NCI-H2081 (cell line): ENCODE results near the gene MCFD2.

Experiments used
- DNase-seq, 2 experiments: peaks; one replicate each; lab custom pipeline; 2025; lab: John Stamatoyannopoulos, UW

Gene MCFD2

GRCh38 chr2:46915281-46915810 is at the start of gene MCFD2:
Gene MCFD2, minus strand, starts transcription at chr2:46915806. Its CDS starts 6,635 bp downstream, at chr2:46909171.
- no peak for DNase-seq

DNA sequence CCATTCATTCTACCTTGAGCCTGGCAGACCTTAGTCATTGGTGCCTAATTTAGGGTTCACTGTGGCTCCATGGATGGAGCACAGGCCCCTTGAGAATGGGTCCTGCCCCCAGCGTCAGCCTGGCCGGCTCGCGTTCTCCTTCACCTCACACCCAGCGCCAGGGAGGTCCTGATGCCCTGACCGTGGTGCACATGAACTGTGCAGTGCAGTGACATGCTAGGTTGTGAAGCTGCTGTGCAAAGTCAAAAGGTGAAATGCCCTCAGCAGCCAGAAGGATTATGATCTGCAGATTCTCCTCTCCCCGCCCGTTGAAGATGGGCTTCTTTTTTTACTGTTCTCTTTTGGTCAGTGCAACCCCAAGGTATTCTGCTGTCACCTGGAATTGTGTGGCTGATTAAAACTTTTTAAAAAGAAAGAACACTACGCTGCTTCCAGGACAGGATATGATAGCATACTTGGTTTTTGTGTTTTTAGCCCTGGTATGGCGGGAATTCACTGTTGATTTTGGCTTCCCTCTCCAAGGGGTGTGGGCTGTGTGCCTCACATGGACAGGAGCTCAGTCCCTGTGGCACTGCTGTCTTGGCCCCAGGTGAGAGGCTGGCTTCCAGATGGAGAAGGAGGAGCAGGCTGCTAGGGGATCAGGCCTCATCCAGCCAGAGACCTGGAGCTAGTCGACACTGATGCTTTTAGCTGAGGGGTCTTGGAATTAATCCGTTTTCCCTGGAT is 49.4 kb upstream of the MCFD2 start:
- no peak for DNase-seq

DNA sequence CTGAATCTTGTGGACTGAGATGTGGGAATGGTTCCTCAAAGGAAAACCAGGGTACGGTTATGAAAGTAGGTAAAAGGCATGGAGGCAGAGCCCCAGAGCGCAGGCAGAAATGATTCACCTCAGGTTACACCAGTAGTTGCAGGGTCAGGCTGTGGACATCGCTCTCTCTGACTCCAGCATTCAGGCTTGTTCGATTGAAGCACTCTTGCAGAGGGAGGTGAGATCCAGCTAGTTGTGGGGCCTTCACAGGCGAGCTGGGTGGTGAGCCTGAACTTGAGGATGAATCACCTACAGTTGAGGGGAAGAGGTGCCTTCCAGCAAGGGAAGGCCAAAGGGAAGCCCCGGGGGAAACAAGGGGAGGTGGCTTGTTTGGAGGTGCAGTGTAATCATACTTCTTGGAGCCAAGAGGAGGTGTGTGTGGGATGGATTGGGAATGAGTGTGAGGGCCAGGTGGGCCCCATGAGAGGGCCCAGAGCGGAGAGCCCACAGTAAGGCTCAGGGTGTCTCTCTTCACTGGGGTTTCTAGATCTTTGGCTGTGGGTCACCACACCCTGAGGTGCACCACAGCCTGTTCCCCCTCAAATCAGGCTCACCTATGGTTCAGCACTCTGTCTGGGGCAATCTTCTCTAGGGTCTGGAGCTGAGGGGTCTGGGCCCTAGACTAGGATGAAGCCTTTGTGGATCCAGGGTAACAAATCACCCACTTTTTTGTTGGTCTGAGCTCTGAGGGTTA is 48.5 kb upstream of the MCFD2 start:
- no peak for DNase-seq

DNA sequence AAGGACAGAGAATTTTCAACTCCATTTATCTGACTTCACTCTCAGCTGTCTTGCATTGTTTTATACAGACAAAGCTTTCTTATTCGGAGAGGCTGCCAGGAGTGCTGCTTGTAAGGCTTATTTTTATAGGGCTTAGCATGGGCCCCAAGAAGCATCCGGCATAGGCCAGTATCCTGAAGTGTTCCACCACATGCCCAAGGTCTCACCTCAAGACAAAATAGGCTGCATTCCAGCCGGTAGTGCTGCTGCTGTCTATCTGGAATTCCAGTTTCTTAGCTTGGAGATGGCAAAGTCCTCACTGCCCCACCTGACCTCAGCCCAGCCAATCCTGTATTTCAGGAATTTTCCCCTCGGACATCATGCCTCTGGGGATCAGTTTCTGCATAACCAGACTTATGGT is 47.6 kb upstream of the MCFD2 start:
- no peak for DNase-seq

- no peak for DNase-seq
Measured at GRCh38 chr2:46962751-46963150, 47.1 kb upstream of the MCFD2 start.

DNA sequence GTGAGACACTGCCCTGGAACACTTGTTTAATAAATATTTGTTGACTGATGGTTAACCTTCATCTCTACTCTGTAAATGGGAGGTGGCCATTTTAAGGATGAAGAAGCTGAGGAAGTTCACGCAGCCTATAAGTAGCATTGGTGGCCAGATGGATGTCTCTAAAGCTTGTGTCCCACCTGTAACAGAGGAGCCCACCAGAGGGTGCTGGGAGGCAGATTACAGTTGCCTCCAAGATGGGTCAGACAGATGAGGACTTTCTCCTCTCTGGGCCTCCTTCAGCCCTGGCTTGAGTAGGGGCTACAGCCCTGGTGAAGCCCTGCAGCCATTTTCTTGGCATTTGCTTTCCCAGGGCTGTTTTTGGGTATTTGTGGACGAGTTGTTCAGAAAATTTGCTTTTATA is 45.0 kb upstream of the MCFD2 start:
- DNase-seq: no peak

- no peak for DNase-seq
Measured at GRCh38 chr2:46958431-46959017, 42.9 kb upstream of the MCFD2 start.

DNA sequence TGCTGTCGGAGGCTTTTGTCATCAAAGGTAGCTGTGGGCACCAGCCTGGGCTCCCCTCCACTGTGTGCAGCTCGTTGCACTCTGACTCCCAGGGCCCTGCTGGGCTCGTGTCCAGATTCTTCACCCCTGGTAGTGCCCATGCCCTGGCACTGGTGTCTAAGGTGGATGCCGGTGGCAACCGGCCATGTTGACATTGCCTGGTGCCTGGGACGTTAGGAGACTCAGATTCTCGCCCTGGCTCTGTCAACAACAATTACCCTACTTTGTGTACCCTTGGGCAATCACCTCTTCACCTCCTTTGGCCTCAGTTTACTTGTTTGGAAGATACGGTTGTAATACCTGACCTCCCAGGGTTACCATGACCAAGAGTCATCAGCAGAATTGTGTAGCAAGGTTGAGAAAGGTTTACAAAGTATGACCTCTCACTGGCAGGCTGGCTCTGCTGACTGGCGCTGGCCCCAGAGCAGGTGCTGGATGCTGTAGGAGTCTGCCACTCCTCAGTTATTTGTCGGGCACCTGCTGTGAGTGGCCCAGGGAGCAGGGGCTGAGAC is 41.5 kb upstream of the MCFD2 start:
- DNase-seq: no peak

DNA sequence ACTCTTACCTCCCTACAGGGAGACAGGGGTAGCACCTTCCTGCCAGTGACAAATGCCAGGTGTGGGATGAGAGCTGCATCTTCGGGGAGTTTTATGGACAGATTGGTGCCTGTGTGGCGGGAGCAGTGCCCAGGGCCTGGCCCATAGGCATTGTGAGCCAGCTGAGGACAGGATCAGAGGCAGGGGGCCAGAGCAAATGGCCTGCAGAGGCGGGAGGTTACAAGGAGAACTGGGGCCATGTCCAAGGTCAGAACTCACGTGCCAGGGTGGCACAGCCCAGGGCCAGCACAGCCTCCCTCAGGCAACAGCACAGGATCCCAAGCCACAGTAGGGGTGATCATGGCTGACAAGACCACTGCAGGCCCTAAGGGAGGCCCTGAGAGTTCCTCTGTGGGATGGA is 40.2 kb upstream of the MCFD2 start:
- DNase-seq: no peak

DNA sequence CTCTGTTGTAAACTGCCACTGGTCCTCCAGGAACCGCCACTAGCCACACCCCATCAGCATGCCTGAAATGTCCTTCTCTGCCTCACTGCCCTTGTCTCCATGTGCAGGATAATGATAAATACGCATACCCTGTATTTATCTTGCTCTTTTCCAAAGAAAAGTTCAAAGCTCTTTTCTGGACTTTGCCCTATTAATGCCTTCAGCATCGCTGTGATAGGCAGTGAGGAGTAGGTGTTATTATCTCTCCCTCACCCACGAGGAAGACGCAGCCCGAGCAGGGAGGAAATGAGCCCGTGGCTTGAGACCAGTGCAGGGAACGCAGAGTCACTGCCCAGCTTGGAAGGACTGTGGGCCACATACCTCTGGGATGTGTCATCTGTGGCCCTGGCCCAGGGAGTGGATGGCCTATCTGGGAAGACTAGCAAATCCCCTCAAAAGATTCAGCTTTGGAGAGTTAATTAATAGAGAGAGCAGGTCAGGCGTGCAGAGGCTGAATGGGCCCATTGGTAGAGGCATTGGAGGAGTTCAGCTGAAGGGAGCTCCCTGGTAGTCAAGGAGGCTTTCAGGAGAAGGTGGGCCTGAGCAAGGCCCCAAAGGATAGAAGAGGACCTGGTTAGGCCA is 39.5 kb upstream of the MCFD2 start:
- DNase-seq: no peak

- DNase-seq: no peak
Measured at GRCh38 chr2:46952171-46952570, 36.6 kb upstream of the MCFD2 start.

DNA sequence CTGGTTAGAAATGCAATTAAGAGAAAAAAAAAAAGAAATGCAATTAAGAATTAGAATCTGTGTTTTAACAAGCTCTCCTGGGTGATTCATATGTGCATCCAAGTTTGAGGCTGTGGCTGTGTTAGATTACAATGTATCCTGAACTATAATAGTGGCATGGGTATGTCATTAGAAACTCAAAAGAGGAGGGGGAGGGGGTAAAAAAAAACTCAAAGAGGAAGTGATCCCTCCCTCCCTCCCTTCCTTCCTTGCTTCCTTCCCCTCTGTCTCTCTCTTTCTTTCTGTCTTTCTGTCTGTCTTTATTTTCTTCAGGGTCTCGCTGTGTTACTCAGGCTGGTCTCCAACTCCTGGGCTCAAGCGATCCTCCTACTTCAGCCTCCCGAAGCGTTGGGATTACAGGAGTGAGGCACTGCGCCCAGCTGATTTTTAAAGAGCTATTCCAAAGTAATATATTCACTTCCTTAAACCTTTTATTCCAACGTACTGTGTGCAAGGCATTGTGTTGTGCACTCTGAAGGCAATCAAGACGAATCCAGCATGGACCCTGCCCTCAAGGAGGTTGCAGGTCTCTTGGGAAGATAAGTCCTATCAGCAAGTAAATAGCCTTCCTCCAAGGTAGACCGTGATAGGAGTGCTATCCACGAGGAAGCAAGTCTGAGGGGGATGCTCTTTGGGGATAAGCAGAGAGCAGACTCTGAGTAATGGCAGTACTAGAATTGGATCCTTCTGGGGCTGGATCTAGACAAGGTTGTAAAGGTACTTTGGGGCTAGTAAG is 35.9 kb upstream of the MCFD2 start:
- DNase-seq: no peak

GRCh38 chr2:46950314-46950713 is 34.7 kb upstream of the MCFD2 start:
- no peak for DNase-seq

GRCh38 chr2:46947841-46948240 is 32.2 kb upstream of the MCFD2 start:
- DNase-seq: no peak

DNA sequence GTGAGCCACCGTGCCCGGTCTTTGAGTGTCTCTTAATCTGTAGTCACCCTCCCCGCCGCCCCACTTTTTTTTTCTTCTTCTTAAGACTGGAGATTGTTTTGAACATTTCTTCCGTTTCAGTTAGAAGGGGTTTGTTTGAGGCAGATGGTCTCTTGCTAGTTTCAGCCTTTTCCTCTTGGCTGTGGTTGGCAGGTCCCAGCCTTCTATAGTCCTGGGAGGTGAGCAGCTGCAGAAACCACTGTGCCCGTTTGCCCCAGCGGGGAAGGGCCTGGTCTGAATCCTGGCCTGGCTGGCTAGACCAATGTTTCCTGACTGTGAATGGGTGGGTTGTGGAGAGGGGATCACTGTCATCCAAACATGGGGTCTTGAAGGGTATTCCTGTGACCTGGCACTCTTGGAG is 30.1 kb upstream of the MCFD2 start:
- DNase-seq: no peak

DNA sequence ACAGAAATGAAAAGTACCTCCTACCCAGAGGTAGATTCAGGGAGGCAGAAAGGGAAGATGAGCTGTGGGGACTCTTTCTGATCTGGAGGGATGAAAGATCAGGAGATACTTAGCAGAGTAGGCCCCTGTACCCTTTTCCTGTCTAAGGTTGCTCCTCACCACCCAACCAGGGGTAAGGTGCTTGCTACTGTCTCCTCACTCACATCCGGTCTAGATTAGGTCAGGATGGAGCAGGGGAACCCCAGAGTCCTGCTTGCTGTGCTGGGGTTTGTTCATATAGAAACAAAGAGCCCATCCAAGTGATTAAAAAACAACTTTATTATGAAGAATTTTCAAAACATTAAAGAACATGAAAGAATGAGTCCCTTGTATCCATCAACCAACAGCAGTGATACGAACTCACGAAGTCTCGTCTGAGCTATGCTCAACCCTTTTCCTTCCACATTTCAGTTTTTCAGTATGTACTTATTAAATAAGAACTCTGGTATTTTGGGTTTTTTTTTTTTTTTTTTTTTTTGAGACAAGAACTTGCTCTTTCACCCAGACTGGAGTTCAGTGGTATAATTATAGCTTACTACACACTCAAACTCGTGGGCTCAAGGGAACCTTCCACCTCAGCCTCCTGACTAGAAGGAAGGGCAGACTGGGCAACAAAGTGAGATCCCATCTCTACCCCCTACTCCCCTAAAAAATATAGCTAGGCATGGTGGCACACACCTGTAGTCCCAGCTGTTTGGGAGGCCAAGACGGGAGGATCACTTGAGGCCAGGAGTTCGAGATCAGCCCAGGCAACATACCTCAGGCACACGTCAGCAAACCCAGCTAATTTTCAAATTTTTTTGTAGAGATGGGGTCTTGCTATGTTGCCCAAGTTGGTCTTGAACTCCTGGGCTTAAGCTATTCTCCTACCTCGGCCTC is 28.5 kb upstream of the MCFD2 start:
- no peak for DNase-seq

- DNase-seq: no peak
Measured at GRCh38 chr2:46942891-46943626, 27.5 kb upstream of the MCFD2 start.

GRCh38 chr2:46942143-46942526 is 26.5 kb upstream of the MCFD2 start:
- no peak for DNase-seq

DNA sequence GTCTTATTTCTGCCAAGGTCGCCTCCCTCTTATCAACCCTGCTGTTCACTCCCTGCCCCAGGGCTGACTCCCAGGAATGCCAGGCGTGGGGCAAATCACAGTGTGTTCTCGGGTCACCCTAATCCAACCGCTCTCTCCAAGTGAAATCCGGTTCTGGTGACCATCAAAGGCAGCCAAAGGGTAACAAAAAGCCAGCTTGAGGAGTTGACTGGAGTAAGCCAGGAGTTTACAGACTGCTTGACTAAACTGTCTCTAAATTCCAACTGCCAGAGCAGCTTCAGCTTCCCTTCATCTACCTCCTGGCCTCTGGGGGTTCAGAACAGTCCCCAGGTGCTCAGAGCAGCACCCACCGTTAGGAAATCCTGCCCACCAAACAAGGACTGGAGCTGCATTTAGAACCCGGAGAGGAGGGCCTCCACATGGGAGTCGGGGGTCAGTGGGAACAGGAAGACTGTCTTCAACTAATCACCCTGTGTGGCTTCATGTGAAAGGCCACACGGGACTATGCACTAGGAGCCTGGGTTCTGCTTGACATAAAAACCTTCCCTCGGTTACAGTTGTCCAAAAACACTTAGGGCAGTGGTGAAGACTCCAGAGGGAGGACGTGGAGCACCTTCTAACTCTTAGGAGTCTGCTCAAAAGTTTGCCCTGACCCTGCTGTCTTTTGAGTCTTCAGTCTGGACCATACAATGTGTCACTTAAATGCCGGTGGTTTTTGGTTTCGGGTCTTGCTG is 24.2 kb upstream of the MCFD2 start:
- DNase-seq: no peak
